WTC11 (cell line): ENCODE data around the gene UFM1. TPM values are rescaled to one million over a fixed set of nuclear protein-coding genes. Genes with fewer than 3 reads are reported as not detected.

Experiments
- ATAC-seq: fragments of 200-7000 bp; cut with Tn5 transposase; 2 replicates; pipeline ENCODE4 v1.10.0; 2021; ENCODE audit warnings: mild to moderate bottlenecking, moderate library complexity
- CTCF ChIA-PET: fragments of 300-600 bp; sonication (Branson Sonifier 250); formaldehyde crosslinking; loops from one replicate; lab custom pipeline; 2021; ENCODE audit warnings: antibody characterized with exemption; lab: Charles Lee
- POLR2A ChIA-PET: fragments of 350-600 bp; sonication (Branson Sonifier 250); formaldehyde crosslinking; loops from one replicate; lab custom pipeline; 2021; ENCODE audit warnings: antibody characterized with exemption; lab: Charles Lee
- DNase-seq: peaks from one replicate; pipeline ENCODE4 v3.0.0; 2021; ENCODE audit warnings: low spot score
- H3K27ac Mint-ChIP-seq: 2 replicates; pipeline ENCODE4 v1.8.0; 2021; ENCODE audit warnings: mixed read lengths
- H3K27me3 Mint-ChIP-seq: 2 replicates; pipeline ENCODE4 v1.8.0; 2021; ENCODE audit warnings: low read depth, mild to moderate bottlenecking, moderate library complexity, mixed read lengths
- H3K36me3 Mint-ChIP-seq: 2 replicates; pipeline ENCODE4 v1.8.0; 2021; ENCODE audit warnings: mixed read lengths
- H3K4me1 Mint-ChIP-seq: 2 replicates; pipeline ENCODE4 v1.8.0; 2022; ENCODE audit warnings: mixed read lengths
- H3K4me3 Mint-ChIP-seq: 2 replicates; pipeline ENCODE4 v1.8.0; 2021; ENCODE audit warnings: mild to moderate bottlenecking, moderate library complexity, mixed read lengths
- H3K9me3 Mint-ChIP-seq: 2 replicates; pipeline ENCODE4 v1.8.0; 2021; ENCODE audit warnings: mixed read lengths
- CBFB ChIP-seq: sonication (generic); formaldehyde crosslinking; IDR thresholded peaks from 2 replicates; pipeline ENCODE4 v1.8.1; 2022; ENCODE audit warnings: mild to moderate bottlenecking, low read depth, missing genetic modification reagents
- EMX1 ChIP-seq: fragments of 250-450 bp; sonication (Bioruptor Pico); IDR thresholded peaks from 2 replicates; pipeline ENCODE4 v1.8.0; 2021; ENCODE audit warnings: mild to moderate bottlenecking
- NR1H2 ChIP-seq: sonication (generic); formaldehyde crosslinking; IDR thresholded peaks from 2 replicates; pipeline ENCODE4 v1.9.0; 2021; ENCODE audit warnings: mild to moderate bottlenecking, moderate library complexity, missing genetic modification reagents
- ZBTB21 ChIP-seq: sonication (generic); formaldehyde crosslinking; IDR thresholded peaks from 2 replicates; pipeline ENCODE4 v1.8.1; 2023; ENCODE audit warnings: mild to moderate bottlenecking, missing genetic modification reagents, borderline replicate concordance
- ZNF219 ChIP-seq: sonication (generic); formaldehyde crosslinking; IDR thresholded peaks from 2 replicates; pipeline ENCODE4 v1.8.0; 2023; ENCODE audit warnings: missing genetic modification reagents, mild to moderate bottlenecking, borderline replicate concordance
- total RNA-seq: library from RNA; stranded (reverse); gene quantifications from 3 replicates; pipeline ENCODE4 v1.2.3, GENCODE V29; 2021
- TF ChIP-seq, protein P1 (sequence below): sonication (generic); formaldehyde crosslinking; IDR thresholded peaks from 2 replicates; pipeline ENCODE4 v1.8.1; 2023; ENCODE audit warnings: mild to moderate bottlenecking, missing genetic modification reagents
- TF ChIP-seq, protein P2 (sequence below): sonication (generic); formaldehyde crosslinking; IDR thresholded peaks from 2 replicates; pipeline ENCODE4 v1.8.0; 2022; ENCODE audit warnings: mild to moderate bottlenecking, missing genetic modification reagents
- TF ChIP-seq, protein P3 (sequence below): sonication (generic); formaldehyde crosslinking; IDR thresholded peaks from 2 replicates; pipeline ENCODE4 v1.8.1; 2023; ENCODE audit warnings: mild to moderate bottlenecking, missing genetic modification reagents, moderate library complexity
- TF ChIP-seq, protein P4 (sequence below): fragments of 250-450 bp; sonication (Bioruptor Pico); IDR thresholded peaks from 2 replicates; pipeline ENCODE4 v1.9.0; 2021; ENCODE audit warnings: mild to moderate bottlenecking
- TF ChIP-seq, protein P5 (sequence below): fragments of 250-450 bp; sonication (Bioruptor Pico); IDR thresholded peaks from 2 replicates; pipeline ENCODE4 v1.9.0; 2021; ENCODE audit warnings: mild to moderate bottlenecking, borderline replicate concordance
- TF ChIP-seq, protein P6 (sequence below): fragments of 250-450 bp; sonication (Bioruptor Pico); IDR thresholded peaks from 2 replicates; pipeline ENCODE4 v1.9.0; 2021; ENCODE audit warnings: mild to moderate bottlenecking
- TF ChIP-seq, protein P7 (sequence below): fragments of 250-450 bp; sonication (Bioruptor Pico); IDR thresholded peaks from 2 replicates; pipeline ENCODE4 v2.1.2; 2022; ENCODE audit warnings: mild to moderate bottlenecking, moderate library complexity

The UFM1 gene
- total RNA-seq, 1 experiment from 2014 or later: 57.7 TPM

DNA sequence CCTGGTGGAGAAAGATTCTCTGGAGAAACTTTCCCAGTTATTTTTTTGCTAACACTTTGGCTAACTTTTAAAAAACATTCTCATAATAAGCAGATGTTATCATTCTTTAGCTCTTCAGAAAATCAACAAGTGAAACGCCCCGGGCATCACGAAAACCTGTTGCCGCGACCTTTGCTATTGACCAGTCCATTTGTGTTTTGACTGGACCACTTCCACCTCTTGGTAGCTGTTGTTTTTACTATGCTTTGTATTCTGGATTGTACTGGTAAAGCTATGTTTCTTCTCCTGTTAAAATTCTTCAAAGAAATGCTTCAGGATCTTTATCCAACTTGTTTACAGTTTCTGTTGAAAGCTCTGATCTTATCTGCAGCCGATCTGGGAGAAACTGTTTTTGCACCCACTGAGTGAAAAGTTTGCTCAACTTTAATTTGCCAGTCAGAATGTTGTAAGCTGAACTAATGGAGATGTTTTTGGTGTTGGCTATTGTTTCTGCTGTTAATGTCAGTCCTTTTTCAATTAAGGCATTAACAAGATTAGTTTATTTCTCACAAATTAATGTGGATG, 23.3 kb downstream of the UFM1 start:
- ATAC-seq (no peak), DNase-seq (no peak)
- CTCF ChIA-PET: no interaction called here
- POLR2A ChIA-PET: no interaction called here
- no peaks in the 10 kb centered on the region for H3K27me3 Mint-ChIP-seq
- H3K36me3 Mint-ChIP-seq: no peaks in the 10 kb centered on the region
- H3K4me3 Mint-ChIP-seq: no peak overlapping the region
- H3K9me3 Mint-ChIP-seq: peaks cover 16% of the 10 kb centered on the region
- H3K4me1 Mint-ChIP-seq: no peaks in the 10 kb centered on the region
- no peak overlapping the region for H3K27ac Mint-ChIP-seq
- TF ChIP-seq, protein P1, sequence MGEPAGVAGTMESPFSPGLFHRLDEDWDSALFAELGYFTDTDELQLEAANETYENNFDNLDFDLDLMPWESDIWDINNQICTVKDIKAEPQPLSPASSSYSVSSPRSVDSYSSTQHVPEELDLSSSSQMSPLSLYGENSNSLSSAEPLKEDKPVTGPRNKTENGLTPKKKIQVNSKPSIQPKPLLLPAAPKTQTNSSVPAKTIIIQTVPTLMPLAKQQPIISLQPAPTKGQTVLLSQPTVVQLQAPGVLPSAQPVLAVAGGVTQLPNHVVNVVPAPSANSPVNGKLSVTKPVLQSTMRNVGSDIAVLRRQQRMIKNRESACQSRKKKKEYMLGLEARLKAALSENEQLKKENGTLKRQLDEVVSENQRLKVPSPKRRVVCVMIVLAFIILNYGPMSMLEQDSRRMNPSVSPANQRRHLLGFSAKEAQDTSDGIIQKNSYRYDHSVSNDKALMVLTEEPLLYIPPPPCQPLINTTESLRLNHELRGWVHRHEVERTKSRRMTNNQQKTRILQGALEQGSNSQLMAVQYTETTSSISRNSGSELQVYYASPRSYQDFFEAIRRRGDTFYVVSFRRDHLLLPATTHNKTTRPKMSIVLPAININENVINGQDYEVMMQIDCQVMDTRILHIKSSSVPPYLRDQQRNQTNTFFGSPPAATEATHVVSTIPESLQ (CRISPR knock-in tag): no peak
- no peak for TF ChIP-seq NR1H2 (CRISPR knock-in tag)
- TF ChIP-seq, protein P2, sequence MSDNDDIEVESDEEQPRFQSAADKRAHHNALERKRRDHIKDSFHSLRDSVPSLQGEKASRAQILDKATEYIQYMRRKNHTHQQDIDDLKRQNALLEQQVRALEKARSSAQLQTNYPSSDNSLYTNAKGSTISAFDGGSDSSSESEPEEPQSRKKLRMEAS: no peak
- TF ChIP-seq, protein P3, sequence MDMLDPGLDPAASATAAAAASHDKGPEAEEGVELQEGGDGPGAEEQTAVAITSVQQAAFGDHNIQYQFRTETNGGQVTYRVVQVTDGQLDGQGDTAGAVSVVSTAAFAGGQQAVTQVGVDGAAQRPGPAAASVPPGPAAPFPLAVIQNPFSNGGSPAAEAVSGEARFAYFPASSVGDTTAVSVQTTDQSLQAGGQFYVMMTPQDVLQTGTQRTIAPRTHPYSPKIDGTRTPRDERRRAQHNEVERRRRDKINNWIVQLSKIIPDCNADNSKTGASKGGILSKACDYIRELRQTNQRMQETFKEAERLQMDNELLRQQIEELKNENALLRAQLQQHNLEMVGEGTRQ (CRISPR knock-in tag): no peak
- TF ChIP-seq, protein P4, sequence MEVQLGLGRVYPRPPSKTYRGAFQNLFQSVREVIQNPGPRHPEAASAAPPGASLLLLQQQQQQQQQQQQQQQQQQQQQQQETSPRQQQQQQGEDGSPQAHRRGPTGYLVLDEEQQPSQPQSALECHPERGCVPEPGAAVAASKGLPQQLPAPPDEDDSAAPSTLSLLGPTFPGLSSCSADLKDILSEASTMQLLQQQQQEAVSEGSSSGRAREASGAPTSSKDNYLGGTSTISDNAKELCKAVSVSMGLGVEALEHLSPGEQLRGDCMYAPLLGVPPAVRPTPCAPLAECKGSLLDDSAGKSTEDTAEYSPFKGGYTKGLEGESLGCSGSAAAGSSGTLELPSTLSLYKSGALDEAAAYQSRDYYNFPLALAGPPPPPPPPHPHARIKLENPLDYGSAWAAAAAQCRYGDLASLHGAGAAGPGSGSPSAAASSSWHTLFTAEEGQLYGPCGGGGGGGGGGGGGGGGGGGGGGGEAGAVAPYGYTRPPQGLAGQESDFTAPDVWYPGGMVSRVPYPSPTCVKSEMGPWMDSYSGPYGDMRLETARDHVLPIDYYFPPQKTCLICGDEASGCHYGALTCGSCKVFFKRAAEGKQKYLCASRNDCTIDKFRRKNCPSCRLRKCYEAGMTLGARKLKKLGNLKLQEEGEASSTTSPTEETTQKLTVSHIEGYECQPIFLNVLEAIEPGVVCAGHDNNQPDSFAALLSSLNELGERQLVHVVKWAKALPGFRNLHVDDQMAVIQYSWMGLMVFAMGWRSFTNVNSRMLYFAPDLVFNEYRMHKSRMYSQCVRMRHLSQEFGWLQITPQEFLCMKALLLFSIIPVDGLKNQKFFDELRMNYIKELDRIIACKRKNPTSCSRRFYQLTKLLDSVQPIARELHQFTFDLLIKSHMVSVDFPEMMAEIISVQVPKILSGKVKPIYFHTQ: no peak
- TF ChIP-seq ZBTB21: no peak
- no peak for TF ChIP-seq CBFB (CRISPR knock-in tag)
- TF ChIP-seq, protein P5, sequence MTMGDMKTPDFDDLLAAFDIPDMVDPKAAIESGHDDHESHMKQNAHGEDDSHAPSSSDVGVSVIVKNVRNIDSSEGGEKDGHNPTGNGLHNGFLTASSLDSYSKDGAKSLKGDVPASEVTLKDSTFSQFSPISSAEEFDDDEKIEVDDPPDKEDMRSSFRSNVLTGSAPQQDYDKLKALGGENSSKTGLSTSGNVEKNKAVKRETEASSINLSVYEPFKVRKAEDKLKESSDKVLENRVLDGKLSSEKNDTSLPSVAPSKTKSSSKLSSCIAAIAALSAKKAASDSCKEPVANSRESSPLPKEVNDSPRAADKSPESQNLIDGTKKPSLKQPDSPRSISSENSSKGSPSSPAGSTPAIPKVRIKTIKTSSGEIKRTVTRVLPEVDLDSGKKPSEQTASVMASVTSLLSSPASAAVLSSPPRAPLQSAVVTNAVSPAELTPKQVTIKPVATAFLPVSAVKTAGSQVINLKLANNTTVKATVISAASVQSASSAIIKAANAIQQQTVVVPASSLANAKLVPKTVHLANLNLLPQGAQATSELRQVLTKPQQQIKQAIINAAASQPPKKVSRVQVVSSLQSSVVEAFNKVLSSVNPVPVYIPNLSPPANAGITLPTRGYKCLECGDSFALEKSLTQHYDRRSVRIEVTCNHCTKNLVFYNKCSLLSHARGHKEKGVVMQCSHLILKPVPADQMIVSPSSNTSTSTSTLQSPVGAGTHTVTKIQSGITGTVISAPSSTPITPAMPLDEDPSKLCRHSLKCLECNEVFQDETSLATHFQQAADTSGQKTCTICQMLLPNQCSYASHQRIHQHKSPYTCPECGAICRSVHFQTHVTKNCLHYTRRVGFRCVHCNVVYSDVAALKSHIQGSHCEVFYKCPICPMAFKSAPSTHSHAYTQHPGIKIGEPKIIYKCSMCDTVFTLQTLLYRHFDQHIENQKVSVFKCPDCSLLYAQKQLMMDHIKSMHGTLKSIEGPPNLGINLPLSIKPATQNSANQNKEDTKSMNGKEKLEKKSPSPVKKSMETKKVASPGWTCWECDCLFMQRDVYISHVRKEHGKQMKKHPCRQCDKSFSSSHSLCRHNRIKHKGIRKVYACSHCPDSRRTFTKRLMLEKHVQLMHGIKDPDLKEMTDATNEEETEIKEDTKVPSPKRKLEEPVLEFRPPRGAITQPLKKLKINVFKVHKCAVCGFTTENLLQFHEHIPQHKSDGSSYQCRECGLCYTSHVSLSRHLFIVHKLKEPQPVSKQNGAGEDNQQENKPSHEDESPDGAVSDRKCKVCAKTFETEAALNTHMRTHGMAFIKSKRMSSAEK (CRISPR knock-in tag): no peak
- TF ChIP-seq EMX1: no peak

DNA sequence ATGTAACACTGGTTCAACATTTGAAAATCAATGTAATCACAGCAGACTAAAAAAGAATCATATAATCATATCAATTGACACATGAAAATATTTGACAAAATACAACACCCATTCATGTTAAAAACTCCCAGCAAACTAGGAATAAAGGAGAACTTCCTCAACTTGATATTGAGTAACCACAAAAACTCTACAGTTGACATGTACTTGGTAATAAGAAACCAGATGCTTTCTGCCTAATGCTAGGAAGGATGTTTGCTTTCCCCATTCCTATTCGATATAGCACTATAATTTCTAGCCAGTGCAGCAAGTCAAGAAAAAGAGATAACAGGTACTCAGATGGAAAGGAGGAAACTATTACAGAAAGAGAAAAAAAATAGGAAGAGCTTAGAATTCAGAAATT, 26.9 kb downstream of the UFM1 start:
- TF ChIP-seq, protein P6, sequence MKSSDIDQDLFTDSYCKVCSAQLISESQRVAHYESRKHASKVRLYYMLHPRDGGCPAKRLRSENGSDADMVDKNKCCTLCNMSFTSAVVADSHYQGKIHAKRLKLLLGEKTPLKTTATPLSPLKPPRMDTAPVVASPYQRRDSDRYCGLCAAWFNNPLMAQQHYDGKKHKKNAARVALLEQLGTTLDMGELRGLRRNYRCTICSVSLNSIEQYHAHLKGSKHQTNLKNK: no peak
- no peak for TF ChIP-seq ZNF219
- TF ChIP-seq, protein P7, sequence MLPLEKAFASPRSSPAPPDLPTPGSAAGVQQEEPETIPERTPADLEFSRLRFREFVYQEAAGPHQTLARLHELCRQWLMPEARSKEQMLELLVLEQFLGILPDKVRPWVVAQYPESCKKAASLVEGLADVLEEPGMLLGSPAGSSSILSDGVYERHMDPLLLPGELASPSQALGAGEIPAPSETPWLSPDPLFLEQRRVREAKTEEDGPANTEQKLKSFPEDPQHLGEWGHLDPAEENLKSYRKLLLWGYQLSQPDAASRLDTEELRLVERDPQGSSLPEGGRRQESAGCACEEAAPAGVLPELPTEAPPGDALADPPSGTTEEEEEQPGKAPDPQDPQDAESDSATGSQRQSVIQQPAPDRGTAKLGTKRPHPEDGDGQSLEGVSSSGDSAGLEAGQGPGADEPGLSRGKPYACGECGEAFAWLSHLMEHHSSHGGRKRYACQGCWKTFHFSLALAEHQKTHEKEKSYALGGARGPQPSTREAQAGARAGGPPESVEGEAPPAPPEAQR (CRISPR knock-in tag): no peak
- TF ChIP-seq, all 79 proteins: peak for 0
- H3K27ac Mint-ChIP-seq: no peak overlapping the region
- H3K9me3 Mint-ChIP-seq: peaks cover 16% of the 10 kb centered on the region
- no peak for DNase-seq
- H3K27me3 Mint-ChIP-seq: no peaks in the 10 kb centered on the region
- ATAC-seq: no peak
- no peaks in the 10 kb centered on the region for H3K4me1 Mint-ChIP-seq
- CTCF ChIA-PET: no interaction called here
- H3K36me3 Mint-ChIP-seq: no peaks in the 10 kb centered on the region
- no peak overlapping the region for H3K4me3 Mint-ChIP-seq
- POLR2A ChIA-PET: no interaction called here
